ENCODE measurements around the gene MFNG. TPM values are rescaled to one million over a fixed set of nuclear protein-coding genes. Genes with fewer than 3 reads are reported as not detected.
A peak's percentile ranks its signal among the peaks of the same experiment; 100 is the strongest.
"Not testable (repeated sequence)": the region's sequence is repeated elsewhere in the genome, so short reads cannot be mapped to it uniquely, and the experiment has no call there.

Gene MFNG
- total RNA-seq, 1 donor from 2014 or later = 3.2 TPM

DNA sequence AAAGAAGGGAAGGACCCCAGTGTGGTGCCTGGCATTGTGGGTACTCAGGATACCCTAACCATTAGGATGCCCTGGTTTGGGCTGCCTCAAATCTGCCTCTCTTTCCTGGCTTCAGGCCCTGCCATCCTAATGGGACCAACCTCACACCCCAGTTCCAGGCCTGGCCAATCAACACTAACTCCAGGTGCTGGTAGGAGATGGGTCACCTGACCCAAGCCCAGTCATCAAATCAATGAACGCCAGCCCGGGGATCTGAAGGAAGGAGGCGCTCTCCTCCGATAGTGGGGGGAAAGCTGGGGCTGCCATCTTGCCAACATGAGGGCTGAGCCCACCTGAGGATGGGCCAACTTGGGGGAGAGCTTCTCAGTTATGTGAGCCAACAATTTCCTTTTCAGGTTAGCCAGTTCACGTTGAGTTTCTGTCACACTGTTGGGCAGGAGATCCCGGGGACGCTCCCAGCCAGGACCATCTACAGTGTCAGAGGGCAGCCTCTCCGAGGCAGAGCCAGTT, 12.7 kb downstream of the MFNG start:
- H3K4me1 Mint-ChIP-seq (ENCODE audit: low read depth) = no peaks in the 10 kb centered on the region
- no peak for DNase-seq (ENCODE audit: low spot score, unreplicated experiment)
- H3K36me3 Mint-ChIP-seq (ENCODE audit: insufficient read depth) = no peaks in the 10 kb centered on the region
- peaks cover 6% of the 10 kb centered on the region for H3K27me3 Mint-ChIP-seq
- TF ChIP-seq, protein P1, sequence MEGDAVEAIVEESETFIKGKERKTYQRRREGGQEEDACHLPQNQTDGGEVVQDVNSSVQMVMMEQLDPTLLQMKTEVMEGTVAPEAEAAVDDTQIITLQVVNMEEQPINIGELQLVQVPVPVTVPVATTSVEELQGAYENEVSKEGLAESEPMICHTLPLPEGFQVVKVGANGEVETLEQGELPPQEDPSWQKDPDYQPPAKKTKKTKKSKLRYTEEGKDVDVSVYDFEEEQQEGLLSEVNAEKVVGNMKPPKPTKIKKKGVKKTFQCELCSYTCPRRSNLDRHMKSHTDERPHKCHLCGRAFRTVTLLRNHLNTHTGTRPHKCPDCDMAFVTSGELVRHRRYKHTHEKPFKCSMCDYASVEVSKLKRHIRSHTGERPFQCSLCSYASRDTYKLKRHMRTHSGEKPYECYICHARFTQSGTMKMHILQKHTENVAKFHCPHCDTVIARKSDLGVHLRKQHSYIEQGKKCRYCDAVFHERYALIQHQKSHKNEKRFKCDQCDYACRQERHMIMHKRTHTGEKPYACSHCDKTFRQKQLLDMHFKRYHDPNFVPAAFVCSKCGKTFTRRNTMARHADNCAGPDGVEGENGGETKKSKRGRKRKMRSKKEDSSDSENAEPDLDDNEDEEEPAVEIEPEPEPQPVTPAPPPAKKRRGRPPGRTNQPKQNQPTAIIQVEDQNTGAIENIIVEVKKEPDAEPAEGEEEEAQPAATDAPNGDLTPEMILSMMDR (IDR thresholded peaks at IDR 0.05; ENCODE audit: unreplicated experiment) = no peak
- H3K4me3 Mint-ChIP-seq (ENCODE audit: low read depth) = no peak overlapping the region
- H3K27ac Mint-ChIP-seq = no peak overlapping the region
- no peaks in the 10 kb centered on the region for H3K9me3 Mint-ChIP-seq (ENCODE audit: low read depth)

DNA sequence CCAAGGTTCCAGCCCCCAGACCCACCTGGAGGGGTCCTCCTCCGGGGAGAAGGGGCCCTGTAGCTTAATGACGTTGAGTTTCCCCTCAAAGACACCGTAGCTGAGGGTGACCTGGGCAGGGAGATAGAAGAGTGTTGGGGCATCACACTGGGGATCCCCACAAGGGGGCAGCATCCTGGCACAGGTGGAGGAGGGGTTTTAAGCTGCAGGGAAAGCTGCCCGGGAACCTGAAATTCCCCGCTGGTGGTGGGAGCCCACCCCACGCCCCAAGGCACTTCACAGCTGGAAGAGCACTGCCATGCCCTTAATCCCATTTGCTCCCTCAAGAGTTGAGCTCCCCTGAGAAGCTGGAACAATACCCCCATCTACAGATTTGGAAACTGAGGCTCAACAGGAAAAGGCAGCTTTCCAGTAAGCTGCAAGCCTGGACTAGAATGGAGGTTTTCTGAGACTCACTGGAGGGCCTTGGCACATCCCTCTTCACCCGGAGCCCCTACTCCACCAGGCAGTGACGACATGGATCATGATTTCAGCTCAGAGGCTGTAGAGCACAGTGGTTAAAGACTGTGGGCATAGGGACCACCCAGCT, 13.7 kb downstream of the MFNG start:
- peaks cover 6% of the 10 kb centered on the region for H3K27me3 Mint-ChIP-seq
- no peaks in the 10 kb centered on the region for H3K36me3 Mint-ChIP-seq (ENCODE audit: insufficient read depth)
- no peak overlapping the region for H3K27ac Mint-ChIP-seq
- no peaks in the 10 kb centered on the region for H3K9me3 Mint-ChIP-seq (ENCODE audit: low read depth)
- H3K4me3 Mint-ChIP-seq (ENCODE audit: low read depth) = no peak overlapping the region
- H3K4me1 Mint-ChIP-seq (ENCODE audit: low read depth) = no peaks in the 10 kb centered on the region
- TF ChIP-seq, protein P1 (IDR thresholded peaks at IDR 0.05; ENCODE audit: unreplicated experiment) = peak; percentile 60
- no peak for DNase-seq (ENCODE audit: low spot score, unreplicated experiment)

DNA sequence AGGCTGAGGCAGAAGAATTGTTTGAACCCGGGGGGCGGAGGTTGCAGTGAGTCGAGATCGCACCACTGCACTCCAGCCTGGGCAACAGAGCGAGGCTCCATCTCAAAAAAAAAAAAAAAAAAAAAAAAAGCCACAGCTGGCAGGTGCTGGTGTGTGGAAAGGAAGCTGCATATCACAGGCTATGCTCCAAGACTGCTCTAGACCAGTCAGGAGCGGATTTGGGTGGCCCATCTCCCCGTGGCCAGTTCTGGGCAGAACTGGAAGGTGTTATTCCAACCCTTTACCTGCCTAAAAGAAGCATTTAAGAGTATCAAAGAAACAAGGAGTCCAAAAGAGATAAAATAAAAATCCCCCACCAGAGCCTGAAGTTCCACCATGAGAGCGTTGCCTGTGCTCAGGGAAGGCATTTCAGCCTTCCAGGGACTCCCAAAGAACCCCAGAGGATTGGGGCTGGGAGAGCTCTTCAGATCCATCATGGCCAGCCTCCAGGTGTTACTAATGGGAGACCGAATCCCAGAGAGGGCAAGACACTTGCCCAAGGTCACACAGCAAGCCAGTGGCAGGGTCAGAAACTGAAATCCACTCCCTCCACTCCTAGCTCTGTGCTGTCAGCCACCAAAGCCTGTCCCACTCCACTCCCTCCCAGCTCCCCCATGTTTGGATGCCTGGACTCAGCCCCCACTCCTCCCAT, 14.3 kb downstream of the MFNG start:
- H3K36me3 Mint-ChIP-seq (ENCODE audit: insufficient read depth) = no peaks in the 10 kb centered on the region
- H3K4me3 Mint-ChIP-seq (ENCODE audit: low read depth) = no peak overlapping the region
- H3K27ac Mint-ChIP-seq = no peak overlapping the region

DNA sequence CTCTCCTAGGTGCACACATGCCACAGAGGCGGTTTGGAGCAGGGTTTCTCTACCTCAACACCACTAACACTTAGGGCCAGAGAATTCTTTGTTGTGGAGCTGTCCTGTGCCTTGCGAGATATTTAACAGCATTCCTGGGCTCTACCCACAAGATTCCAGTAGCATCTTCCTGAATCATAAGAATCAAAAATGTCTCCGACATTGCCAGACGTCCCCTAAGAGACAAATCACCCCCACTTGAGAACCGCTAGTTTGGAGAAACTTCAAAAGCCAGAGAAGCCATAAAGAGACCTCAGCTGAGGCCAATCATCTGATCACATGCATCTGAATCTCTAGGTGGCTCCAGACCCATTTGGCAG, 16.1 kb downstream of the MFNG start:
- no peaks in the 10 kb centered on the region for H3K36me3 Mint-ChIP-seq (ENCODE audit: insufficient read depth)
- no peak for DNase-seq (ENCODE audit: low spot score, unreplicated experiment)
- no peak overlapping the region for H3K4me3 Mint-ChIP-seq (ENCODE audit: low read depth)
- H3K4me1 Mint-ChIP-seq (ENCODE audit: low read depth) = no peaks in the 10 kb centered on the region
- no peaks in the 10 kb centered on the region for H3K9me3 Mint-ChIP-seq (ENCODE audit: low read depth)
- TF ChIP-seq, protein P1 (IDR thresholded peaks at IDR 0.05; ENCODE audit: unreplicated experiment) = no peak
- no peak overlapping the region for H3K27ac Mint-ChIP-seq
- peaks cover 9% of the 10 kb centered on the region for H3K27me3 Mint-ChIP-seq

More for the DNA sequence above, 14.3 kb downstream of the MFNG start:
- no peak for DNase-seq (ENCODE audit: low spot score, unreplicated experiment)
- TF ChIP-seq, protein P1 (IDR thresholded peaks at IDR 0.05; ENCODE audit: unreplicated experiment) = no peak
- no peaks in the 10 kb centered on the region for H3K9me3 Mint-ChIP-seq (ENCODE audit: low read depth)
- no peaks in the 10 kb centered on the region for H3K4me1 Mint-ChIP-seq (ENCODE audit: low read depth)
- H3K27me3 Mint-ChIP-seq = peaks cover 6% of the 10 kb centered on the region

DNA sequence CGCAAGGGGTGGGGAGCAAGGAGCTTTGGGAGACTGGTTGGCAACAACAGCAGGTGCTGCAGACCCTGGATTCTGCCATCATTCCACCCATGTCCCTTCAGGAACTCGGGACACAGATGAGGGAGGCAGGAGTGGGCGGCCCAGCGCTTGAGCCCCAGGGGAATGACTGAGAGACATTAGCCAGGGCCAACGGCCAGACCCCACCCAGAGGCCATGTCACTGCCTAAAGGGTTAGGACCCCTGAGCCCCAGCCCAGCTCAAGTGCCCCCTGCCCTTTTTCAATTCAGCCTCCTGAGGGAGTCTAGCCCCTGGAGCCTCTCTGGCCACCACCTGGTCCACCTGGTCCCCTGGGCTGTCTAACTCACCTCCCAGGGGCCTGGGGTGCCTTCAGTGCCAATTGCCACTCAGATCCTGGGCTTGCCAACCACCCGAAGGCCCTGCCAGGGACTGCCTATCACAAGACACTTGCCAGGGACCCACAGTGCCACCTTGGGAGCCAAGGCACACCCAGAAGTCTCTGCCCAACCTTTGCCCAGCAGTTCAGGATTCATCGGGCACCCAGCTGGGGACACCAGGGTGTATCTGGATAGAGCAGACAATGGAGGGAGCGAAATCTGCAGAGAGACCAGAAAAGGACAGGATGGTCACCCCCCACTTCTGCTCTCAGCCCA, 16.6 kb downstream of the MFNG start:
- H3K27ac Mint-ChIP-seq = no peak overlapping the region
- H3K36me3 Mint-ChIP-seq (ENCODE audit: insufficient read depth) = no peaks in the 10 kb centered on the region
- TF ChIP-seq, protein P1 (IDR thresholded peaks at IDR 0.05; ENCODE audit: unreplicated experiment) = no peak
- no peak overlapping the region for H3K4me3 Mint-ChIP-seq (ENCODE audit: low read depth)
- H3K9me3 Mint-ChIP-seq (ENCODE audit: low read depth) = no peaks in the 10 kb centered on the region
- H3K4me1 Mint-ChIP-seq (ENCODE audit: low read depth) = no peaks in the 10 kb centered on the region
- peaks cover 12% of the 10 kb centered on the region for H3K27me3 Mint-ChIP-seq
- DNase-seq (ENCODE audit: low spot score, unreplicated experiment) = no peak

DNA sequence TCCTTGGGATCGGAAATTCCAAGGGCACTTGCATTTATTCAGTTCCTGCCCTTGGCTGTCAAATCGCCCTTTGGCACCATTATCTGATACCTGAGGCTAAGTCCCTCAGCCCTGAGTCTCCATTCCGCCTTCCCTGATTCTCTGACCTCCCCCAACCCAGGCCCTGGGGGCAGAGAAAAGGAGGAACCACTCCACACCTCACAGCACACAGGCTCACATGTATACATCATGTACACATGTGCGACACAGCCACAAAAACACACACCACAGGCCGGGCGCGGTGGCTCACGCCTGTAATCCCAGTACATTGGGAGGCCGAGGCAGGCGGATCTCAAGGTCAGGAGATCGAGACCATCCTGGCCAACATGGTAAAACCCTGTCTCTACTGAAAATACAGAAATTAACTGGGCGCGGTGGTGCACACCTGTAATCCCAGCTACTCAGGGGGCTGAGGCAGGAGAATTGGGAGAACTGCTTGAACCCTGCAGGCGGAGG, 17.9 kb downstream of the MFNG start:
- H3K4me3 Mint-ChIP-seq (ENCODE audit: low read depth); H3K4me1 Mint-ChIP-seq (ENCODE audit: low read depth); H3K27ac Mint-ChIP-seq; DNase-seq (ENCODE audit: low spot score, unreplicated experiment); H3K9me3 Mint-ChIP-seq (ENCODE audit: low read depth); H3K36me3 Mint-ChIP-seq (ENCODE audit: insufficient read depth): not testable (repeated sequence)
- peaks cover 13% of the 10 kb centered on the region for H3K27me3 Mint-ChIP-seq
